Skeletal muscle cell (primary cell): ENCODE data around the gene SARS1.
"Not testable (repeated sequence)": the region's sequence is repeated elsewhere in the genome, so short reads cannot be mapped to it uniquely, and the experiment has no call there.

ENCODE experiments used
- DNase-seq: peaks from one replicate; pipeline ENCODE4 v3.0.0-alpha.2; 2010; ENCODE audit warnings: low read depth
- H3K4me3 ChIP-seq: 2 replicates; pipeline ENCODE4 v1.5.1; 2011; ENCODE audit warnings: low read depth, mild to moderate bottlenecking, control low read depth, low read length, moderate library complexity

Gene SARS1

GRCh38 chr1:109213824-109214693 is at the start of gene SARS1:
Gene SARS1, plus strand, starts transcription at chr1:109213918. Its CDS starts 75 bp downstream, at chr1:109213993.
- peak within 1 kb of the TSS; percentile 93 for H3K4me3 ChIP-seq
- DNase-seq: peak; percentile 50

GRCh38 chr1:109164538-109164937 is 49.2 kb upstream of the SARS1 start:
- H3K4me3 ChIP-seq: no peak overlapping the region
- DNase-seq: no peak

GRCh38 chr1:109167001-109167506 is 46.7 kb upstream of the SARS1 start:
- no peak overlapping the region for H3K4me3 ChIP-seq
- DNase-seq: no peak

GRCh38 chr1:109170035-109170764 is 43.5 kb upstream of the SARS1 start:
- DNase-seq: no peak
- no peak overlapping the region for H3K4me3 ChIP-seq

GRCh38 chr1:109171646-109172045 is 42.1 kb upstream of the SARS1 start:
- no peak overlapping the region for H3K4me3 ChIP-seq
- no peak for DNase-seq

- H3K4me3 ChIP-seq, DNase-seq: not testable (repeated sequence)
Measured at GRCh38 chr1:109176349-109176748, 37.4 kb upstream of the SARS1 start.

GRCh38 chr1:109180715-109181084 is 33.0 kb upstream of the SARS1 start:
- H3K4me3 ChIP-seq, DNase-seq: not testable (repeated sequence)

- H3K4me3 ChIP-seq: no peak overlapping the region
- no peak for DNase-seq
Measured at GRCh38 chr1:109181085-109181806, 32.5 kb upstream of the SARS1 start.

GRCh38 chr1:109181807-109182163 is 31.9 kb upstream of the SARS1 start:
- no peak overlapping the region for H3K4me3 ChIP-seq
- DNase-seq: no peak

- H3K4me3 ChIP-seq: no peak overlapping the region
- DNase-seq: no peak
Measured at GRCh38 chr1:109183058-109183738, 30.5 kb upstream of the SARS1 start.

GRCh38 chr1:109184687-109185086 is 29.0 kb upstream of the SARS1 start:
- DNase-seq: no peak
- no peak overlapping the region for H3K4me3 ChIP-seq

- no peak for DNase-seq
- no peak overlapping the region for H3K4me3 ChIP-seq
Measured at GRCh38 chr1:109185357-109185756, 28.4 kb upstream of the SARS1 start.

GRCh38 chr1:109185990-109186732 is 27.6 kb upstream of the SARS1 start:
- no peak overlapping the region for H3K4me3 ChIP-seq
- no peak for DNase-seq

- no peak for DNase-seq
- no peak overlapping the region for H3K4me3 ChIP-seq
Measured at GRCh38 chr1:109186733-109187086, 27.0 kb upstream of the SARS1 start.

GRCh38 chr1:109187127-109187526 is 26.6 kb upstream of the SARS1 start:
- DNase-seq: no peak
- no peak overlapping the region for H3K4me3 ChIP-seq

- no peak for DNase-seq
- H3K4me3 ChIP-seq: no peak overlapping the region
Measured at GRCh38 chr1:109188200-109188599, 25.5 kb upstream of the SARS1 start.

GRCh38 chr1:109188781-109189180 is 24.9 kb upstream of the SARS1 start:
- H3K4me3 ChIP-seq: no peak overlapping the region
- no peak for DNase-seq

GRCh38 chr1:109190189-109190588 is 23.5 kb upstream of the SARS1 start:
- DNase-seq: no peak
- no peak overlapping the region for H3K4me3 ChIP-seq

- no peak for DNase-seq
- H3K4me3 ChIP-seq: no peak overlapping the region
Measured at GRCh38 chr1:109191377-109191776, 22.3 kb upstream of the SARS1 start.
